Neural progenitor cell (in vitro differentiated cells): ENCODE measurements around the gene RASA1. TPM values are rescaled to one million over a fixed set of nuclear protein-coding genes. Genes with fewer than 3 reads are reported as not detected.

Experiments used
- DNase-seq: peaks from one replicate; pipeline ENCODE4 v3.0.0-alpha.2; 2016; ENCODE audit warnings: low spot score
- H2AFZ ChIP-seq: fragments of 200-600 bp; sonication (generic); replicated peaks from 2 replicates; pipeline ENCODE4 v1.6.1; 2016; ENCODE audit warnings: antibody characterized with exemption
- H3F3A ChIP-seq: fragments of 200-600 bp; sonication (generic); 2 replicates; pipeline ENCODE4 v1.6.1; 2016; ENCODE audit warnings: antibody characterized with exemption, low read depth
- H3K27ac ChIP-seq: fragments of 200-600 bp; sonication (generic); 2 replicates; pipeline ENCODE4 v1.5.1; 2016; ENCODE audit warnings: mild to moderate bottlenecking
- H3K27me3 ChIP-seq: fragments of 200-600 bp; sonication (generic); 2 replicates; pipeline ENCODE4 v1.6.1; 2016; ENCODE audit warnings: mild to moderate bottlenecking, moderate library complexity
- H3K36me3 ChIP-seq: fragments of 200-600 bp; sonication (generic); 2 replicates; pipeline ENCODE4 v1.5.1; 2016
- H3K4me1 ChIP-seq: fragments of 200-600 bp; sonication (generic); 2 replicates; pipeline ENCODE4 v1.6.1; 2016; ENCODE audit warnings: mixed run types
- H3K4me2 ChIP-seq: fragments of 200-600 bp; sonication (generic); 2 replicates; pipeline ENCODE4 v1.6.1; 2016
- H3K4me3 ChIP-seq: fragments of 200-600 bp; sonication (generic); 2 replicates; pipeline ENCODE4 v1.5.1; 2016
- H3K79me2 ChIP-seq: fragments of 200-600 bp; sonication (generic); 2 replicates; pipeline ENCODE4 v1.6.1; 2016; ENCODE audit warnings: low read depth
- H3K9ac ChIP-seq: fragments of 200-600 bp; sonication (generic); 2 replicates; pipeline ENCODE4 v1.6.1; 2016
- H3K9me3 ChIP-seq: fragments of 200-600 bp; sonication (generic); 2 replicates; pipeline ENCODE4 v1.5.1; 2016; ENCODE audit warnings: low read depth
- H4K20me1 ChIP-seq: fragments of 200-600 bp; sonication (generic); 2 replicates; pipeline ENCODE4 v1.6.1; 2016; ENCODE audit warnings: low read depth
- H3K27ac Mint-ChIP-seq: 3 replicates; pipeline ENCODE4 v1.8.0; 2021; ENCODE audit warnings: mixed read lengths
- H3K27me3 Mint-ChIP-seq: 2 replicates; pipeline ENCODE4 v1.8.0; 2022; ENCODE audit warnings: low read depth, mild to moderate bottlenecking, inconsistent platforms, moderate library complexity, mixed read lengths; ENCODE audit not compliant: insufficient read depth
- H3K36me3 Mint-ChIP-seq: 3 replicates; pipeline ENCODE4 v1.8.0; 2021; ENCODE audit warnings: mixed read lengths
- H3K4me1 Mint-ChIP-seq: 3 replicates; pipeline ENCODE4 v1.8.0; 2021; ENCODE audit warnings: mixed read lengths
- H3K4me3 Mint-ChIP-seq: 3 replicates; pipeline ENCODE4 v1.8.0; 2021; ENCODE audit warnings: mild to moderate bottlenecking, moderate library complexity, mixed read lengths
- H3K9me3 Mint-ChIP-seq: 3 replicates; pipeline ENCODE4 v1.8.0; 2020; ENCODE audit warnings: mixed read lengths
- CTCF ChIP-seq: fragments of 200-600 bp; sonication (generic); IDR thresholded peaks from 2 replicates; pipeline ENCODE4 v1.5.1; 2017; ENCODE audit warnings: antibody characterized with exemption, mild to moderate bottlenecking
- EZH2 ChIP-seq: fragments of 200-600 bp; sonication (generic); IDR thresholded peaks from 2 replicates; pipeline ENCODE4 v1.6.1; 2017; ENCODE audit warnings: antibody characterized with exemption, mild to moderate bottlenecking, moderate library complexity
- EZH2phosphoT487 ChIP-seq: fragments of 200-600 bp; sonication (generic); IDR thresholded peaks from 2 replicates; pipeline ENCODE4 v1.6.1; 2017; ENCODE audit warnings: antibody characterized with exemption
- total RNA-seq: library from RNA; depleted of rRNA; stranded (reverse); fragments of >200 nt; gene quantifications from 2 replicates; pipeline ENCODE4 v1.2.3, GENCODE V29; 2015; ENCODE audit warnings: low replicate concordance

The RASA1 gene
- total RNA-seq, 1 donor from 2014 or later = 60.9 TPM

GRCh38 chr5:87412630-87413342, 145.1 kb downstream of the RASA1 start, which contains the start of gene CCNH:
TSS of gene CCNH (minus strand) at chr5:87412930. CDS start at chr5:87412794, 136 bp downstream.
- no peaks in the 10 kb centered on the region for H4K20me1 ChIP-seq
- peak within 1 kb of the TSS; percentile 39 for H3K27ac Mint-ChIP-seq
- no peaks in the 10 kb centered on the region for H3F3A ChIP-seq
- H3K4me3 ChIP-seq = peak within 1 kb of the TSS; percentile 82
- DNase-seq = peak; percentile 99
- no peaks in the 10 kb centered on the region for H3K9me3 Mint-ChIP-seq
- no peak for TF ChIP-seq EZH2
- no peak for TF ChIP-seq EZH2phosphoT487
- no peak for TF ChIP-seq CTCF
- H3K36me3 ChIP-seq = peaks cover 8% of the 10 kb centered on the region
- H3K27me3 ChIP-seq = no peaks in the 10 kb centered on the region
- peaks cover 4% of the 10 kb centered on the region for H3K36me3 Mint-ChIP-seq
- peaks cover 16% of the 10 kb centered on the region for H3K4me1 Mint-ChIP-seq
- peaks cover 28% of the 10 kb centered on the region for H3K79me2 ChIP-seq
- peaks cover 9% of the 10 kb centered on the region for H3K4me1 ChIP-seq
- peak within 1 kb of the TSS; percentile 93 for H3K4me2 ChIP-seq
- H3K4me3 Mint-ChIP-seq = peak within 1 kb of the TSS; percentile 93
- peaks cover 2% of the 10 kb centered on the region for H3K27me3 Mint-ChIP-seq
- peak within 1 kb of the TSS; percentile 40 for H3K27ac ChIP-seq
- H3K9ac ChIP-seq = peak within 1 kb of the TSS; percentile 83
- no peaks in the 10 kb centered on the region for H3K9me3 ChIP-seq
- peak within 1 kb of the TSS; percentile 92 for H2AFZ ChIP-seq

GRCh38 chr5:87413343-87413645, 145.6 kb downstream of the RASA1 start:
- H3K27ac ChIP-seq = no peak overlapping the region
- peak; percentile 6 for DNase-seq
- H3K4me1 ChIP-seq = peaks cover 9% of the 10 kb centered on the region

GRCh38 chr5:87418506-87418905, 150.8 kb downstream of the RASA1 start:
- Histone ChIP-seq H2AFZ (no peak overlapping the region), H3K4me3 (no peak overlapping the region), H4K20me1 (no peaks in the 10 kb centered on the region), H3K4me1 (no peaks in the 10 kb centered on the region), H3F3A (no peaks in the 10 kb centered on the region), H3K9ac (no peak overlapping the region), H3K27me3 (no peaks in the 10 kb centered on the region), H3K36me3 (no peaks in the 10 kb centered on the region), H3K79me2 (no peaks in the 10 kb centered on the region), H3K27ac (no peak overlapping the region), H3K9me3 (no peaks in the 10 kb centered on the region), H3K4me2 (no peak overlapping the region)
- H3K27me3 Mint-ChIP-seq = peaks cover 2% of the 10 kb centered on the region
- no peaks in the 10 kb centered on the region for H3K9me3 Mint-ChIP-seq
- TF ChIP-seq EZH2phosphoT487 = no peak
- no peak for TF ChIP-seq EZH2
- no peak for TF ChIP-seq CTCF
- H3K36me3 Mint-ChIP-seq = no peaks in the 10 kb centered on the region
- no peaks in the 10 kb centered on the region for H3K4me1 Mint-ChIP-seq
- H3K27ac Mint-ChIP-seq = no peak overlapping the region
- no peak for DNase-seq
- H3K4me3 Mint-ChIP-seq = no peak overlapping the region

More at GRCh38 chr5:87413343-87413645, 145.6 kb downstream of the RASA1 start:
- Histone ChIP-seq H4K20me1 (no peaks in the 10 kb centered on the region), H2AFZ (peak overlapping the region; percentile 92), H3K4me2 (peak overlapping the region; percentile 93), H3K9me3 (no peaks in the 10 kb centered on the region), H3K4me3 (peak overlapping the region; percentile 82), H3K79me2 (peaks cover 28% of the 10 kb centered on the region), H3K9ac (no peak overlapping the region), H3F3A (no peaks in the 10 kb centered on the region), H3K27me3 (no peaks in the 10 kb centered on the region), H3K36me3 (peaks cover 8% of the 10 kb centered on the region)
- Mint-ChIP-seq H3K36me3 (peaks cover 3% of the 10 kb centered on the region), H3K27me3 (peaks cover 2% of the 10 kb centered on the region), H3K9me3 (no peaks in the 10 kb centered on the region), H3K4me1 (peaks cover 16% of the 10 kb centered on the region), H3K27ac (peak overlapping the region; percentile 39), H3K4me3 (peak overlapping the region; percentile 93)
- no peak for TF ChIP-seq CTCF
- TF ChIP-seq EZH2 = no peak
- no peak for TF ChIP-seq EZH2phosphoT487
